GM12878 (cell line): ENCODE data around the gene ADD2. TPM values are rescaled to one million over a fixed set of nuclear protein-coding genes. Genes with fewer than 3 reads are reported as not detected.

ENCODE experiments used
- ATAC-seq: fragments of 200-7000 bp; cut with Tn5 transposase; 3 replicates; pipeline ENCODE4 v1.9.1; 2020; ENCODE audit warnings: mild to moderate bottlenecking, moderate library complexity
- BruUV-seq: library from RNA; stranded (reverse); fragments of 400-500 nt; replicated peaks from 2 replicates; lab custom pipeline; 2021; lab: Mats Ljungman, UMichigan
- CTCF ChIA-PET: fragments of 300-600 bp; sonication (Branson Sonifier 250); formaldehyde crosslinking; extraction: SDS; loops from one replicate; lab custom pipeline; 2021; ENCODE audit warnings: inconsistent platforms; lab: Yijun Ruan, JAX
- POLR2A ChIA-PET: fragments of 350-600 bp; formaldehyde crosslinking; extraction: SDS; loops from one replicate; lab custom pipeline; 2021; ENCODE audit warnings: inconsistent platforms; lab: Charles Lee
- RAD21 ChIA-PET: fragments of 300-600 bp; sonication (Branson Sonifier 250); formaldehyde crosslinking; loops from one replicate; lab custom pipeline; 2023; ENCODE audit warnings: antibody characterized with exemption; ENCODE audit not compliant: unreplicated experiment; lab: Charles Lee
- SMC1A ChIA-PET: fragments of 300-600 bp; sonication (Branson Sonifier 250); formaldehyde crosslinking; loops from one replicate; lab custom pipeline; 2023; ENCODE audit not compliant: unreplicated experiment, uncharacterized antibody; lab: Charles Lee
- DNase-seq: peaks from one replicate; pipeline ENCODE4 v3.0.0-alpha.2; 2011; ENCODE audit warnings: low read depth, low spot score
- FAIRE-seq: peaks from 3 replicates; lab custom pipeline; 2011; peaks lifted over from hg19 to GRCh38; lab: Jason Lieb, UNC
- H2AFZ ChIP-seq: 2 replicates; pipeline ENCODE4 v1.6.0; 2011; ENCODE audit warnings: low read depth, low read length, control low read depth; ENCODE audit not compliant: control insufficient read depth
- H3K27ac ChIP-seq: 2 replicates; pipeline ENCODE4 v1.5.1; 2011; ENCODE audit warnings: control low read depth; ENCODE audit not compliant: control insufficient read depth, insufficient read depth
- H3K27me3 ChIP-seq, 2 experiments: replicated peaks in 1 of 2; 2 replicates each; pipeline versions ENCODE4 v1.6.0 to v1.6.1; 2011; ENCODE audit warnings: low read length in 1 of 2; ENCODE audit not compliant: control insufficient read depth in 2 of 2, insufficient read depth in 2 of 2
- H3K36me3 ChIP-seq, 2 experiments: 2 replicates each; pipeline ENCODE4 v1.5.1; 2011; ENCODE audit warnings: low read length in 1 of 2; ENCODE audit not compliant: control insufficient read depth in 2 of 2, insufficient read depth in 2 of 2
- H3K4me1 ChIP-seq: 2 replicates; pipeline ENCODE4 v1.6.1; 2011; ENCODE audit warnings: mild to moderate bottlenecking, low read length, moderate library complexity, mixed read lengths; ENCODE audit not compliant: control insufficient read depth, insufficient read depth
- H3K4me2 ChIP-seq: 2 replicates; pipeline ENCODE4 v1.6.0; 2011; ENCODE audit warnings: control low read depth; ENCODE audit not compliant: control insufficient read depth, insufficient read depth
- H3K4me3 ChIP-seq: fragments of 200-600 bp; sonication (generic); 2 replicates; pipeline ENCODE4 v1.5.1; 2016
- H3K79me2 ChIP-seq: 2 replicates; pipeline ENCODE4 v1.6.0; 2011; ENCODE audit warnings: low read length; ENCODE audit not compliant: control insufficient read depth, insufficient read depth
- H3K9ac ChIP-seq: 2 replicates; pipeline ENCODE4 v1.8.0; 2011; ENCODE audit warnings: low read length, control low read depth, mixed read lengths; ENCODE audit not compliant: control insufficient read depth, insufficient read depth
- H3K9me3 ChIP-seq: replicated peaks from 3 replicates; pipeline ENCODE4 v1.5.1; 2011; ENCODE audit warnings: mild to moderate bottlenecking, low read length; ENCODE audit not compliant: control insufficient read depth, insufficient read depth
- H4K20me1 ChIP-seq: 2 replicates; pipeline ENCODE4 v1.6.0; 2011; ENCODE audit not compliant: control insufficient read depth, insufficient read depth
- BMI1 ChIP-seq: fragments of 450-650 bp; IDR thresholded peaks from 2 replicates; pipeline ENCODE4 v1.6.1; 2016; ENCODE audit warnings: mild to moderate bottlenecking, moderate library complexity, borderline replicate concordance
- EGR1 ChIP-seq, 2 experiments: IDR thresholded peaks; 1 replicate in 1 of 2; 2 replicates in 1 of 2; pipeline ENCODE4 v1.6.1; 2011 to 2012; ENCODE audit warnings: low read depth in 2 of 2, low read length in 2 of 2, borderline replicate concordance in 1 of 2, mild to moderate bottlenecking in 1 of 2, moderate library complexity in 1 of 2
- GATAD2B ChIP-seq: fragments of 450-650 bp; conservative IDR thresholded peaks from 2 replicates; pipeline ENCODE4 v1.6.1; 2017; ENCODE audit warnings: low read depth, mild to moderate bottlenecking, moderate library complexity
- HDAC2 ChIP-seq: fragments of 200-600 bp; sonication (generic); IDR thresholded peaks from 2 replicates; pipeline ENCODE4 v1.6.1; 2017
- NFIC ChIP-seq: IDR thresholded peaks from 2 replicates; pipeline ENCODE4 v1.6.1; 2012; ENCODE audit warnings: low read depth, mild to moderate bottlenecking, inconsistent platforms, low read length, moderate library complexity
- NR2C1 ChIP-seq: fragments of 450-650 bp; IDR thresholded peaks from 2 replicates; pipeline ENCODE4 v1.6.1; 2017; ENCODE audit warnings: antibody characterized with exemption, mild to moderate bottlenecking, moderate library complexity
- WGBS: methylation state at CpG from one replicate; pipeline ENCODE4 v1.1.6; 2016; ENCODE audit warnings: low lambda C conversion rate; ENCODE audit not compliant: insufficient replicate concordance, insufficient coverage; ENCODE audit errors: missing lambda C conversion rate; 5-methylcytosine and 5-hydroxymethylcytosine counted together
- in situ Hi-C: fragments of 300-500 bp; cut with MboI; formaldehyde crosslinking; loops from 9 replicates; pipeline ENCODE4 v1.14.3; 2018; ENCODE audit warnings: mixed read lengths
- intact Hi-C: fragments of 100-400 bp; cut with micrococcal nuclease; formaldehyde crosslinking; loops from one replicate; pipeline ENCODE4 v1.14.2; 2022; ENCODE audit not compliant: unreplicated experiment
- polyA plus RNA-seq, 11 experiments: library from polyadenylated mRNA; depleted of rRNA in 4 of 11; unstranded in 6 of 11; stranded (reverse) in 5 of 11; fragments of >200 nt; fragmentation: Nextera tagmentation in 4 of 11; fragmentation: Illumina TruSeq in 1 of 11; extraction: Ambion mirVana in 4 of 11; extraction: Trizol in 1 of 11; gene quantifications; 1 replicate in 1 of 11; 2 replicates in 10 of 11; pipeline versions ENCODE4 v1.2.1 to v1.2.3, GENCODE V29; 2011 to 2016; ENCODE audit warnings: inconsistent platforms in 2 of 11, missing spikeins in 2 of 11, low read depth in 1 of 11
- total RNA-seq, 4 experiments: library from RNA; depleted of rRNA in 3 of 4; stranded (reverse); fragments of >200 nt in 3 of 4; fragmentation: Illumina TruSeq in 1 of 4; extraction: Trizol in 1 of 4; gene quantifications; 2 replicates each; pipeline versions ENCODE4 v1.2.1 to v1.2.3, GENCODE V29; 2013 to 2021
- TF ChIP-seq, protein P1 (sequence below): IDR thresholded peaks from 2 replicates; pipeline ENCODE4 v1.6.1; 2011; ENCODE audit warnings: low read depth, mild to moderate bottlenecking, low read length, moderate library complexity, borderline replicate concordance; ENCODE audit errors: extremely low read depth
- TF ChIP-seq, protein P2 (sequence below): fragments of 450-650 bp; IDR thresholded peaks from 2 replicates; pipeline ENCODE4 v1.6.1; 2017; ENCODE audit warnings: mild to moderate bottlenecking, moderate library complexity

Gene ADD2
- total and polyA plus RNA-seq, 10 of the 15 experiments (the other 5 are each of a cell fraction or from before 2014, with no cell fraction given): 0.05 to 0.13 (median 0.08) TPM; not detected in 7

DNA sequence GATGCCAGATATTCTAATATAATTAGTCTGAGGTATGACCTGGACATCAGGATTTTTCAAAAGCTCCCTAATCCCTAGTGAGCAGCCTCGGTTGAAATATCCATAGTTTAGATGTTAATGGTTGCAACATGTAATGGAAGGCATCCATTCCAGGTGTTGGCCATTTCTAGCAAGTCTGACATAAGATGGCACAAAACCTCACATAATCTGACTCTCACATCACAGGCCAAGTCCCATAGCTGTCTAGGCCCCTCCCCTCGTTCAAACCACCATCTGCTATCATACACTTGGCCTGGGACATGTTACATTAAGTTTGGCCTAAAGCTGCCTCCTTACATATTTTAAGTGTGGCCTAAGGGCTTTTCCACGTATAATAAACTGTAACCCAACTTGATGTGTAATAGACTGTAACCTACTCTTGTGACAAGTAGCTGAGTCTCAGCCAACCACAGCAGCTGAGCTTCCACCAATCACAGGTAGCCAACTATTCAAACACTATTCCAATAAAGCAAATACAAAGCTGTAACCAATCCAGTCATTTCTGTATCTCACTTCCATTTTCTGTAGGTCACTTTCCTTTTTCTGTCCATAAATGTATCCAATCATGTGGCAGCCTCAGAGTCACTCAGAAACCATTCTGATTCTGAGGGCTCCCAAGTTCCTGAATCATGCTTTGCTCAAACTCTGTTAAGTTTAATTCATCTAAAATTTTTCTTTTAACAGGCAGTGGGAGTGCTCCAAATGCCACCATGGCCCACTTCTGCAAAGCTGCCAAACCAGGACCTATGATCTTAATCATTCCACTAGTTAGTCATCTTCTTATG is 59.4 kb downstream of the ADD2 start:
- H3K36me3 ChIP-seq: no peaks in the 10 kb centered on the region
- no peak overlapping the region for H3K9ac ChIP-seq
- ChIA-PET SMC1A (no interaction called here), CTCF (no interaction called here), RAD21 (no interaction called here), POLR2A (no interaction called here)
- H3K27ac ChIP-seq: no peak overlapping the region
- no peaks in the 10 kb centered on the region for H4K20me1 ChIP-seq
- no peak for FAIRE-seq
- TF ChIP-seq EGR1 (IDR thresholded peaks at IDR 0.05; ENCODE audit: borderline replicate concordance in 1 of 2, low read depth in 2 of 2, low read length in 2 of 2) (no peak), NR2C1 (no peak), GATAD2B (no peak), HDAC2 (no peak), NFIC (no peak), BMI1 (no peak)
- TF ChIP-seq, protein P1, sequence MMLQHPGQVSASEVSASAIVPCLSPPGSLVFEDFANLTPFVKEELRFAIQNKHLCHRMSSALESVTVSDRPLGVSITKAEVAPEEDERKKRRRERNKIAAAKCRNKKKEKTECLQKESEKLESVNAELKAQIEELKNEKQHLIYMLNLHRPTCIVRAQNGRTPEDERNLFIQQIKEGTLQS: no peak
- TF ChIP-seq, protein P2, sequence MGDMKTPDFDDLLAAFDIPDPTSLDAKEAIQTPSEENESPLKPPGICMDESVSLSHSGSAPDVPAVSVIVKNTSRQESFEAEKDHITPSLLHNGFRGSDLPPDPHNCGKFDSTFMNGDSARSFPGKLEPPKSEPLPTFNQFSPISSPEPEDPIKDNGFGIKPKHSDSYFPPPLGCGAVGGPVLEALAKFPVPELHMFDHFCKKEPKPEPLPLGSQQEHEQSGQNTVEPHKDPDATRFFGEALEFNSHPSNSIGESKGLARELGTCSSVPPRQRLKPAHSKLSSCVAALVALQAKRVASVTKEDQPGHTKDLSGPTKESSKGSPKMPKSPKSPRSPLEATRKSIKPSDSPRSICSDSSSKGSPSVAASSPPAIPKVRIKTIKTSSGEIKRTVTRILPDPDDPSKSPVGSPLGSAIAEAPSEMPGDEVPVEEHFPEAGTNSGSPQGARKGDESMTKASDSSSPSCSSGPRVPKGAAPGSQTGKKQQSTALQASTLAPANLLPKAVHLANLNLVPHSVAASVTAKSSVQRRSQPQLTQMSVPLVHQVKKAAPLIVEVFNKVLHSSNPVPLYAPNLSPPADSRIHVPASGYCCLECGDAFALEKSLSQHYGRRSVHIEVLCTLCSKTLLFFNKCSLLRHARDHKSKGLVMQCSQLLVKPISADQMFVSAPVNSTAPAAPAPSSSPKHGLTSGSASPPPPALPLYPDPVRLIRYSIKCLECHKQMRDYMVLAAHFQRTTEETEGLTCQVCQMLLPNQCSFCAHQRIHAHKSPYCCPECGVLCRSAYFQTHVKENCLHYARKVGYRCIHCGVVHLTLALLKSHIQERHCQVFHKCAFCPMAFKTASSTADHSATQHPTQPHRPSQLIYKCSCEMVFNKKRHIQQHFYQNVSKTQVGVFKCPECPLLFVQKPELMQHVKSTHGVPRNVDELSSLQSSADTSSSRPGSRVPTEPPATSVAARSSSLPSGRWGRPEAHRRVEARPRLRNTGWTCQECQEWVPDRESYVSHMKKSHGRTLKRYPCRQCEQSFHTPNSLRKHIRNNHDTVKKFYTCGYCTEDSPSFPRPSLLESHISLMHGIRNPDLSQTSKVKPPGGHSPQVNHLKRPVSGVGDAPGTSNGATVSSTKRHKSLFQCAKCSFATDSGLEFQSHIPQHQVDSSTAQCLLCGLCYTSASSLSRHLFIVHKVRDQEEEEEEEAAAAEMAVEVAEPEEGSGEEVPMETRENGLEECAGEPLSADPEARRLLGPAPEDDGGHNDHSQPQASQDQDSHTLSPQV: no peak
- no peaks in the 10 kb centered on the region for H3K4me1 ChIP-seq
- in situ Hi-C loops (no loop called here), intact Hi-C loops (no loop called here)
- ATAC-seq: no peak
- WGBS: 21% methylated on average over 3 of the region's 3 CpGs
- no peaks in the 10 kb centered on the region for H3K9me3 ChIP-seq
- H2AFZ ChIP-seq: no peak overlapping the region
- H3K79me2 ChIP-seq: no peaks in the 10 kb centered on the region
- H3K4me2 ChIP-seq: no peak overlapping the region
- DNase-seq: no peak
- no TSS peak for BruUV-seq
- no peaks in the 10 kb centered on the region for H3K27me3 ChIP-seq
- no peak overlapping the region for H3K4me3 ChIP-seq
